Measurements from ENCODE around the gene NOLC1. TPM values are rescaled to one million over a fixed set of nuclear protein-coding genes. Genes with fewer than 3 reads are reported as not detected.

Gene NOLC1
- total RNA-seq, 2 donors from 2014 or later, result 92.0 to 93.5 TPM

- Histone ChIP-seq H3K36me3 (ENCODE audit: control insufficient read depth, insufficient read depth, low read length) (peaks cover 36% of the 10 kb centered on the region), H3K4me3 (ENCODE audit: low read length) (peak overlapping the region; percentile 94), H3K9ac (ENCODE audit: extremely low read depth, low read length, poor library complexity, severe bottlenecking) (peak overlapping the region; percentile 80), H3K4me1 (ENCODE audit: control insufficient read depth, insufficient read depth, low read length) (peaks cover 6% of the 10 kb centered on the region), H3K27me3 (ENCODE audit: control insufficient read depth, insufficient read depth, low read length, poor library complexity, severe bottlenecking) (no peaks in the 10 kb centered on the region), H3K27ac (ENCODE audit: low read depth, low read length) (peak overlapping the region; percentile 90), H3K9me3 (ENCODE audit: control insufficient read depth, low read length) (no peaks in the 10 kb centered on the region)
- TF ChIP-seq CTCF (conservative IDR thresholded peaks at IDR 0.05), result no peak
- Mint-ChIP-seq H3K4me1 (peaks cover 42% of the 10 kb centered on the region), H3K4me3 (peak overlapping the region; percentile 78), H3K27me3 (ENCODE audit: insufficient read depth) (no peaks in the 10 kb centered on the region), H3K27ac (peak overlapping the region; percentile 89), H3K36me3 (ENCODE audit: low read depth) (peaks cover 37% of the 10 kb centered on the region), H3K9me3 (no peaks in the 10 kb centered on the region)
- peak; percentile 58 for DNase-seq
- 70 to 83% methylated on average over 2 to 7 of the region's 7 CpGs for WGBS, 2 experiments (ENCODE audit: insufficient coverage in 1 of 2, insufficient read length in 1 of 2)
These were observed 38.8 kb upstream of the NOLC1 start for GRCh38 chr10:102113261-102113955.

GRCh38 chr10:102113956-102114857 lies 38.0 kb upstream of the NOLC1 start:
- peak; percentile 69 for DNase-seq
- Mint-ChIP-seq H3K4me3 (peak overlapping the region; percentile 78), H3K9me3 (no peaks in the 10 kb centered on the region)

More at GRCh38 chr10:102113956-102114857, 38.0 kb upstream of the NOLC1 start:
- Histone ChIP-seq H3K36me3 (ENCODE audit: control insufficient read depth, insufficient read depth, low read length) (peaks cover 28% of the 10 kb centered on the region), H3K9me3 (ENCODE audit: control insufficient read depth, low read length) (no peaks in the 10 kb centered on the region), H3K9ac (ENCODE audit: extremely low read depth, low read length, poor library complexity, severe bottlenecking) (peak overlapping the region; percentile 80), H3K27me3 (ENCODE audit: control insufficient read depth, insufficient read depth, low read length, poor library complexity, severe bottlenecking) (no peaks in the 10 kb centered on the region), H3K4me3 (ENCODE audit: low read length) (peak overlapping the region; percentile 94), H3K27ac (ENCODE audit: low read depth, low read length) (peak overlapping the region; percentile 90), H3K4me1 (ENCODE audit: control insufficient read depth, insufficient read depth, low read length) (peaks cover 12% of the 10 kb centered on the region)
- no peak for TF ChIP-seq CTCF (conservative IDR thresholded peaks at IDR 0.05)
- peaks cover 48% of the 10 kb centered on the region for H3K4me1 Mint-ChIP-seq
- H3K36me3 Mint-ChIP-seq (ENCODE audit: low read depth), result peaks cover 29% of the 10 kb centered on the region
- peak overlapping the region; percentile 94 for H3K27ac Mint-ChIP-seq
- WGBS, 2 experiments (ENCODE audit: insufficient coverage in 1 of 2, insufficient read length in 1 of 2), result 0 to 1% methylated on average over 7 to 44 of the region's 45 CpGs
- H3K27me3 Mint-ChIP-seq (ENCODE audit: insufficient read depth), result no peaks in the 10 kb centered on the region
